Gastroesophageal sphincter (tissue), 3 donors: Measurements from ENCODE around the gene CYTH3.

Source experiments
- EP300 ChIP-seq: sonication (generic); formaldehyde crosslinking; IDR thresholded peaks from one replicate; pipeline ENCODE4 v1.6.1; 2017; ENCODE audit warnings: antibody characterized with exemption, mild to moderate bottlenecking
- POLR2A ChIP-seq, 2 donors: fragments of 450-650 bp; IDR thresholded peaks; one replicate each; pipeline ENCODE4 v1.6.1; 2017; ENCODE audit warnings: antibody characterized with exemption in 2 of 2, mild to moderate bottlenecking in 2 of 2, moderate library complexity in 1 of 2
- POLR2AphosphoS5 ChIP-seq: sonication (generic); formaldehyde crosslinking; IDR thresholded peaks from one replicate; pipeline ENCODE4 v1.6.1; 2017; ENCODE audit warnings: antibody characterized with exemption
- TF ChIP-seq, protein P1 (sequence below), 4 experiments: fragments of 200-600 bp in 2 of 4; fragments of 450-650 bp in 2 of 4; sonication (generic) in 1 of 4; IDR thresholded peaks; one replicate each; pipeline ENCODE4 v1.5.1; 2017 to 2019; ENCODE audit warnings: antibody characterized with exemption in 4 of 4, mild to moderate bottlenecking in 2 of 4, moderate library complexity in 2 of 4

DNA sequence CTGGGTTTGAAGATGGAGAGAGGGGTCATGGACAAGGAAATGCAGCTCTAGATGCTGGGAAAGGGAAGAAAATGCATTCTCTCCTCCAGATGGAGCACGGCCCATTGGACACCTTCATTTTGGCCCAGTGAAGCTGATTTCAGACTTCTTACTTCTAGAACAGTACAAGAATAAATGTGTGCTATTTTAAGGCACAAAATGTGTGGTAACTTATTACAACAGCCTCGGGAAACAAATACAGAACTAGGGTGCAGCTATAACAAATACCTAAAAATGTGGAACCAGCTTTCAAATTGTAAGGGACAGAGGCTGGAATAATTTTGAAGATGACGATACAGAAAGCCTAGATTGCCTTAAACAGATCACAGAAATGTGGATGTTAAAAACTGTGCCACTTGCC lies 54.1 kb downstream of the CYTH3 start:
- TF ChIP-seq, protein P1, sequence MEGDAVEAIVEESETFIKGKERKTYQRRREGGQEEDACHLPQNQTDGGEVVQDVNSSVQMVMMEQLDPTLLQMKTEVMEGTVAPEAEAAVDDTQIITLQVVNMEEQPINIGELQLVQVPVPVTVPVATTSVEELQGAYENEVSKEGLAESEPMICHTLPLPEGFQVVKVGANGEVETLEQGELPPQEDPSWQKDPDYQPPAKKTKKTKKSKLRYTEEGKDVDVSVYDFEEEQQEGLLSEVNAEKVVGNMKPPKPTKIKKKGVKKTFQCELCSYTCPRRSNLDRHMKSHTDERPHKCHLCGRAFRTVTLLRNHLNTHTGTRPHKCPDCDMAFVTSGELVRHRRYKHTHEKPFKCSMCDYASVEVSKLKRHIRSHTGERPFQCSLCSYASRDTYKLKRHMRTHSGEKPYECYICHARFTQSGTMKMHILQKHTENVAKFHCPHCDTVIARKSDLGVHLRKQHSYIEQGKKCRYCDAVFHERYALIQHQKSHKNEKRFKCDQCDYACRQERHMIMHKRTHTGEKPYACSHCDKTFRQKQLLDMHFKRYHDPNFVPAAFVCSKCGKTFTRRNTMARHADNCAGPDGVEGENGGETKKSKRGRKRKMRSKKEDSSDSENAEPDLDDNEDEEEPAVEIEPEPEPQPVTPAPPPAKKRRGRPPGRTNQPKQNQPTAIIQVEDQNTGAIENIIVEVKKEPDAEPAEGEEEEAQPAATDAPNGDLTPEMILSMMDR (IDR thresholded peaks at IDR 0.05) = peak in 1 of 4 experiments; percentile 22
- TF ChIP-seq POLR2AphosphoS5 = no peak
- TF ChIP-seq POLR2A (IDR thresholded peaks at IDR 0.05) = no peak
- TF ChIP-seq EP300 = no peak
